Fibroblast of the conjunctiva (primary cell): ENCODE measurements around the gene BMP6.

ENCODE experiments used
- DNase-seq: peaks from one replicate; pipeline ENCODE4 v3.0.0-alpha.2; 2010; ENCODE audit warnings: low read depth

The BMP6 gene

GRCh38 chr6:7725849-7726415 lies at the start of gene BMP6:
TSS of gene BMP6 (plus strand) at chr6:7726099. CDS start at chr6:7726956, 857 bp downstream.
- DNase-seq = peak; percentile 56

DNA sequence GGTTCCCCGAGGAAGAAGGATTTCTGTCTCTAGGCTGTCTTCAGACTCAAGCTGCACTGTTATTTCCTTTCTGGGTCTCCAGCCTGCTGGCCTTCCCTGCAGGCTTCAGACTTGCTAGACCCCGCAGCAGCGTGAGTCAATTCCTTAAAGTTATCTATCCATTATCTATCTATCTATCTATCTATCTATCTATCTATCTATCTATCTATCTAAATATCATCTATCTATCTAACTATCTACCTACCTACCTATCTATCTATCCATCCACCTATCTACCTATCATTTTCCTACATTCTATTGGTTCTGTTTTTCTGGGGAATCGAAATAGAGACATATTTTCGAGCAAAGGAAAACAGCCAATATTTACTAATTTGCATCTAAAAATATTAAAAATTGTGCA lies 48.7 kb upstream of the BMP6 start:
- no peak for DNase-seq

- no peak for DNase-seq
These were observed 45.4 kb upstream of the BMP6 start for GRCh38 chr6:7680393-7681075.

- no peak for DNase-seq
These were observed 44.5 kb upstream of the BMP6 start for GRCh38 chr6:7681449-7681848.

DNA sequence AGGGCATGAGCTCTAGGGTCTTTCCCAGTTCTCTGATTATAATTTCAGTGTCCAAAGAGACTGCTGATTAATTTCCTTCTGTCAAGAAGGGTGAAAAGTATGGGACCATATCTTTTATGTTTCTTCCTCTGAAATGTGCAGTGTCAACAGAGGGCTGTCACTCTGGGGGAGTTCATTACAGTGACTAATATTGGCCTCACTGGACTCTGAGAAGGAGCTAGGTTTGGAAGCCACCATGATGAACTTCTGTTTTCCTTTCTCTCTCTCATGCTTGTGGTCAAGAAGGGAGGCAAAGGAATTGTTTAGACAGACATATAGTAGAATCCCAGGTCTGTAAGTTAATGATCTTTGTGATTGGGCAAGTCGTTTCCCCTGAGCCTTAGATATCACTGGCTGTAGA lies 41.8 kb upstream of the BMP6 start:
- DNase-seq = no peak

DNA sequence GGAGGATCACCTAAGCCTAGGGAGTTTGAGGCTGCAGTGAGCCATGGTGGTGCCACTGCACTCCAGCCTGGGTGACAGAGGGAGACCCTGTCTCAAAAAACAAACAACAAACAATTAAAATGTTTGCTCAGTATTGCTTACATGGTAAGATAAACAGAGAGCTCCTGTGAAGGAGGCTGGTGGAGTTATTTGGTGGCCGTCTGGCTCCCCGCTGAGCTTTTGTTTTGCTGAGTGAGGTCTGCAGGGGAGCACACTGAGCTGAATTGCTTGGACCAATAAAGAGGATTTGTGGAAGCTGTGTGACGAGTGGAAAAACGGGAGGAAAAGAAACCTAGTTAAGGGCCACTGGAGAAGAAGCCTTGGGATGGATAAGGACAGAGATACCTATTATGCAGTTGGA lies 41.1 kb upstream of the BMP6 start:
- no peak for DNase-seq

DNA sequence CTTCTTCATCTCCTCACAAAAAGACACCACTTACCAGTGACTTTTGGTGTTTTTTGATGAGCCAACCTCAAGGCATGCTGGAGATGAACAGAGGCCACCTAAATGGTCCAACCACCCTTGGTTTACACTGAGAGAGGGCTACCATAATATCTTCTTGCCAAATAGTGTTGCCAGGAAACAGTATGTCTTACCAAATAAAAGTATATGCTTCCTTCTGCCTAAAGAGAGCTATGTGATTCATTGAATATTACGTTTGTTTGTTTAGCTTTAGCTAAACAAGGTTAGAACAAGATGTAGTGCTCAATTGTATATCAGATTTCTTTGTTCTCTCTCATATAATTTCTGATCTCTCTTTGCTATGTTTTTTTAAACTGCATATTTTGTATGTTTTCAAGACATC lies 40.6 kb upstream of the BMP6 start:
- DNase-seq = no peak

GRCh38 chr6:7687145-7688111 lies 38.5 kb upstream of the BMP6 start:
- DNase-seq = no peak

GRCh38 chr6:7691021-7691420 lies 34.9 kb upstream of the BMP6 start:
- no peak for DNase-seq

GRCh38 chr6:7691675-7692452 lies 34.0 kb upstream of the BMP6 start:
- DNase-seq = no peak

GRCh38 chr6:7692453-7692784 lies 33.5 kb upstream of the BMP6 start:
- DNase-seq = no peak

- no peak for DNase-seq
These were observed 32.1 kb upstream of the BMP6 start for GRCh38 chr6:7693827-7694226.

DNA sequence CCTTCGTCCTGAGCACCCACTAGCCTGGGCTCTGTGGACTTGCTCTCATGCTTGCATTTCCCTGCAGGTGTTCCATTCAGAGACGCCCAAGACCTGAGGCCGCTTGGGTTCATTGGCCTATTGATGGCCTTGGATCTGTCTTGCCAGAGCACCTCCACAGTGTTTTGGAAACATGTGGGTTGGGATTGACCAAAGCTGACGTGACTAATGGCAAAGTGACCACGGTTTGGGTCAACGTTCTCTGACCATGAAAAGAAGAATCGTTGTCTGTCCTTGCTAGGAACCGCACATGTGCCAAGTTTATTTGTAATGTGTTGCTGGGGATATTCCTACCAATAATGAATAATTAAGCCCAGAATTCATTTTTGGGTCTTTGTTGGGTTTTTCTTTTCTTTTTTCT lies 29.8 kb upstream of the BMP6 start:
- no peak for DNase-seq

GRCh38 chr6:7697432-7697819 lies 28.5 kb upstream of the BMP6 start:
- DNase-seq = no peak

DNA sequence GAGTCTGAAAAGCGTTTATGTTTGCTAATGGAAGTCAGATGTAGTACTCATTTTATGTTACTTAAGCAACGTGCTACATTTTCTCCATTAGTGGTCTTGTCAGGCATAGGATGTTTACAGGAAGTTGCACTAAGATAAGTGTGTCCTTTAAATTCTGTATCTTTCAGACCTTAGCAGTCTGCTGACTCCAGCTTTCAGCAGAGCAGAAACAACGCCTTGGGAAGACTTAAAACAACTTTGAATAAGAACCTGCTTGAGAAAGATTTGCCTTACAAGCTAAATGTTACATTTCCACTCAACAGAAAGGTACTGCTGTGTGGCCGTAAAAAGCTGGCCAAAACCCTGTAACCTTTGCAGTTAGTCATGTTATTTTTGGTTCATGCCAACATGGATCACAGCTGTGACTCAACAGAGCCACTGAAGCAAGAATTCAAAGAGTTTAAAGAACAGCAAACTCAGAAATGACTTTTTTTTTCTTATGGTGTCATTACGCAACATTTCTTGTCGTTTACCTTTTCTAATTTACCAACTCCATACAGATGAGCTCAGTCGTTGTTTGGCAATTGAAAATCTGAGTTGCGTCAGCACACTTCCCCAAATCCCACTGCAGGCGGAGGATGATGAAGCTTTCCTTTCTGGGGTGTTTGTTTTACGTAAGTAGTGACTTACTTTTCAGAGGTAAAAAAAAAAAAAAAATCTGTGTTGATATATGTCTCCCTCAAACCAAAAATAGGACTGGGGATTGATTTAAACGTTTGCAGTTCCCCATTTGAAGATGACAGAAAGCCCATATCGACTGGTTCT lies 27.9 kb upstream of the BMP6 start:
- DNase-seq = peak; percentile 85

- DNase-seq = no peak
These were observed 24.6 kb upstream of the BMP6 start for GRCh38 chr6:7701212-7701834.

DNA sequence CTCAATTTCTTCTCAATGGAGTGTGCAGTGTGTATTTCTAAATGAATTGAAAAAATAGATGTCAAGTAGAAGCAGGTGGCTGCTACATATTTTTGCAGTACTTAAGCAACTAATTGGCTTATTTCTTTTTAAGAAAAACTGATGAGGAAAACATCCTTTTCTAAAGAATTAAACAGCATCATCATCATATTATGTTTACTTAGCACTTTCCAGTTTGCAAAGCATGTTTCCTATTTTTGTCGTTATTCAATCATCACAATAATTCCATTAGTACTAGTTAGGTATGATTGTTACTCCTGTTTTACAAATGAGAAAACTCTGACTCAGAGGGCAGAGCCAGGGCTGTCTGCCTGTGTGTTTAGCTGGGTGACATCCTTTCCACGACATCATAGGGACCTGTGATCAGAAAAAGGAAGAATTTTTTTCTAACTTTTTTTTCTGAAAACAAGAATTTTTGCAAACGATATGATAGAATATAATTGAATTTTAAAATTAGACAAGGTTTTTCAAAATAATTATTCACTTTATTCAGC lies 22.7 kb upstream of the BMP6 start:
- no peak for DNase-seq

GRCh38 chr6:7705483-7705882 lies 20.4 kb upstream of the BMP6 start:
- DNase-seq = no peak

- no peak for DNase-seq
These were observed 19.6 kb upstream of the BMP6 start for GRCh38 chr6:7706269-7706668.

GRCh38 chr6:7707787-7708186 lies 18.1 kb upstream of the BMP6 start:
- DNase-seq = no peak

DNA sequence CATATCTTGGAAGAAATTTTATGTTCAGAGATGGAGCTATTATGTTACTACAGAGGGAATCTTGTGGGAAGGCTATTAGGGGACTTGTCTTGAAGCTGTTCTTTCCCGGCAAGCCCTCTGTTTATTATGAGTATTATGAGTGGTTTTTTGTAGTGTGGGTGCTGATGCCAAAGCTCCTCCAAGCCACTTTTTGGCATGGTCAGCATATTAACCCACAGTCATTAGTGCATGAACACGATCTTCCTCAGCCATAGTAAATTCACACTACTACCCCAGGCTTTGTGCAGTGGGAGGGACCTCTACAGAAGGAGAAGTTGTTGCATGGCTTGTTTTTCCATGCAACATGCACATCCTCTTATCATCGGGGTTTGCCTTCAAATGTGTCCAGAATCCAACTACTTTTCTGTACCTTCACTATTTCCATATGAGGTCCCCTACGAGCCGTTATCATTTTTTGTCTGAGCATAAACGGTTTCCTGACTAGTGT lies 6.5 kb upstream of the BMP6 start:
- no peak for DNase-seq
